ENCODE measurements around the gene PIP.
"Not testable (repeated sequence)": the region's sequence is repeated elsewhere in the genome, so short reads cannot be mapped to it uniquely, and the experiment has no call there.

The PIP gene

DNA sequence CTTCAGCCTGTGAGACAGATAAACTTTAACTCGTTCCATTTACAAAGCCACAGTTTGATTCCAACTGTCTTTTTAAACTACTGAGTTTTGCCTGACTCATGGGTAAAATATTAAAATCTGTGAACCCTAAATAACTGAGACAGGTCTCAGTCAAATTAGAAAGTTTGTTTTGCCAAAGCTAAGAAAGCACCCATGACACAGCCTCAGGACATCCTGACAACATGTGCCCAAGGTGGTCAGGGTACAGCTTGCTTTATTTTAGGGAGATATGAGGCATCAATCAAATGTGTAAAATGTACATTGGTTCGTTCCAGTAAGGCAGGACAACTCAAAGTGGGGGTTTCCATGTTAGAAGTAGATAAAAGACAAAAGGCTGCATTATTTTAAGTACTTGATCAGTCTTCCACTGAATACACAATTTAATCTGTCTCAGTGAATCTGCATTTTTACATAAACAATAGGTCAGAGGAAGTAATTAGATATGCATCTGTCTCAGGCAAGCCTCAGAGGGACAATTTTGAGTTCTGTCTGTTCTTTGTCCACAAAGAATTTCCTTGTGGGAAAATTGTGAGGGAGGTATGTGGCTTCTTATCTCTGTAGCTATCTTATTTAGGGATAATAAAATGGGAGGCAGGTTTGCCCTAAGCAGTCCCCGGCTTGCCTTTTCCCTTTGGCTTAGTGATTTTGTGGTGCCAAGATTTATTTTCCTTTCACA lies 11.0 kb upstream of the PIP start:
- DNase-seq (ENCODE audit: insufficient read length, low spot score) (no peak), FAIRE-seq (no peak)
- TF ChIP-seq, protein P1, sequence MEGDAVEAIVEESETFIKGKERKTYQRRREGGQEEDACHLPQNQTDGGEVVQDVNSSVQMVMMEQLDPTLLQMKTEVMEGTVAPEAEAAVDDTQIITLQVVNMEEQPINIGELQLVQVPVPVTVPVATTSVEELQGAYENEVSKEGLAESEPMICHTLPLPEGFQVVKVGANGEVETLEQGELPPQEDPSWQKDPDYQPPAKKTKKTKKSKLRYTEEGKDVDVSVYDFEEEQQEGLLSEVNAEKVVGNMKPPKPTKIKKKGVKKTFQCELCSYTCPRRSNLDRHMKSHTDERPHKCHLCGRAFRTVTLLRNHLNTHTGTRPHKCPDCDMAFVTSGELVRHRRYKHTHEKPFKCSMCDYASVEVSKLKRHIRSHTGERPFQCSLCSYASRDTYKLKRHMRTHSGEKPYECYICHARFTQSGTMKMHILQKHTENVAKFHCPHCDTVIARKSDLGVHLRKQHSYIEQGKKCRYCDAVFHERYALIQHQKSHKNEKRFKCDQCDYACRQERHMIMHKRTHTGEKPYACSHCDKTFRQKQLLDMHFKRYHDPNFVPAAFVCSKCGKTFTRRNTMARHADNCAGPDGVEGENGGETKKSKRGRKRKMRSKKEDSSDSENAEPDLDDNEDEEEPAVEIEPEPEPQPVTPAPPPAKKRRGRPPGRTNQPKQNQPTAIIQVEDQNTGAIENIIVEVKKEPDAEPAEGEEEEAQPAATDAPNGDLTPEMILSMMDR (IDR thresholded peaks at IDR 0.05; ENCODE audit: insufficient read depth, missing control alignments) = no peak

DNA sequence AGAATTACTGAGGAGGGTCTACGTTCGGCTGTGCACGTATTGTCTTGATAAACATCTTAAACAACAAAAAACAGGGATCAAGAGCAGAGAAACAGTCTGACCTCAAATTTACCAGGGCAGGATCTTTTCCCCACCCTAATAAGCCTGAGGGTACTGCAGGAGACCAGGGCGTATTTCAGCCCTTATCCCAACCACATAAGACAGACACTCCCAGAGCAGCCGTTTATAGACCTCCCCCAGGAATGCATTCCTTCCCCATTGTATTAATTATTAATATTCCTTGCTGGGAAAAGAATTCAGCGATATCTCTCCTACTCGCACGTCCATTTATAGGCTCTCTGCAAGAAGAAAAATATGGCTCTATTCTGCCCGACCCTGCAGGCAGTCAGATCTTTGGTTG lies 8.6 kb upstream of the PIP start:
- not testable (repeated sequence) for FAIRE-seq; DNase-seq (ENCODE audit: insufficient read length, low spot score)

DNA sequence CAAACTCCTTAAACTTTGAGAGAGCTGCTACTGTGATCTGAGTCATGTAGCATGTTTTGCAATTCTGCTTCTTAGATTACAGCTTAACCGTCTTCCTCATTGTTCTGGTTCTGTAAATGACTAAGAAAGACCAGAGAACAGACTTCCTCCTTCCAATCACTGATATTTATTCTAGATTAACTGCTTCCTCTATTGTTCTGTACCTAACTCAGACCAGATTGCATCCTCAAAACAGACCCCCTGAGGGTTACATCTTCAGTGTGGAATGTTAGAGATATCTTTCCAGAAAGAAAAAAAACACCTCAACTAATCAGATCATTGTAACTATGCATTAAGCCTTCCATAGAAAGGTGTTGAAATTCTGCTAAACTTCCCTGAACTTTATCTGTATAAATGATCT lies 5.7 kb upstream of the PIP start:
- FAIRE-seq (no peak), DNase-seq (ENCODE audit: insufficient read length, low spot score) (no peak)
- TF ChIP-seq, protein P1 (IDR thresholded peaks at IDR 0.05; ENCODE audit: insufficient read depth, missing control alignments) = no peak

DNA sequence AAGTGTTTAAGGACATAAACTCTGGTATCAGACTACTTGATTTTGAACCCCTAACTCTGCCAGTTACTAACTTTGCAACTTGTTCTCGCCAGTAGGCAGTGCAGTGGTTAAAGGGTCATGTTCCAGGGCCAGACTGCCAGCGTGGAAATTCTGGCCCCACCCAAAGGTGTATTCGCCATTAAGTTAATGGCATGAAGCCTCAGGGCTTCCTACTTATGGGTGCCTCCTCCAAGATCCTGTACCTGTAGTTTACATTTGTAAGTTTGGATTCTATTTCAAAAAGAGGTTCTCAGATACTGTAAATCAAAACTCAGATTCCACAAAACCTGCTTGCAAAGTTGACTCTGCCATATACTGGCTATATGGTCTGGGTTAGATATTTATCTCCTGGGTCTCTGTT lies 2.8 kb upstream of the PIP start:
- TF ChIP-seq, protein P1 (IDR thresholded peaks at IDR 0.05; ENCODE audit: insufficient read depth, missing control alignments) = no peak
- FAIRE-seq (no peak), DNase-seq (ENCODE audit: insufficient read length, low spot score) (no peak)

DNA sequence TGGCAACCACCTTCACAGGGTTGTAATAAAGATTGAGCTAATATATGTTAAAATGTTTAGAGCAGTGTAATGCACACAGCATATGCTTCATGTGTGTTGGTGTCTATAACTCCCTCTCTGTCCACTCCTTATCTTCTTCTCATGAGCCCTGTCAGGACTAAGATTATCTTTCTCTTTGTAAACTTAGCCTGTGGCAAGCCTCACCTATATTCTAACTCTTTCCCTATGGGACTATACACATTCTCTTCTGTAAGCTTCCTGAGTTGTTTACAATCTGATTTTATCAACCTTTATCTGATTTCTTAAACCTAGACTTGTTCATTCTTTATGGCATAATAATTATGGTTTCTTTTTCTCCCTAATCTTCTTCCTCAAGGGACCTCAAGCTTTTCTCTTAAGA lies 2.4 kb upstream of the PIP start:
- TF ChIP-seq, protein P1 (IDR thresholded peaks at IDR 0.05; ENCODE audit: insufficient read depth, missing control alignments) = no peak
- no peak for DNase-seq (ENCODE audit: insufficient read length, low spot score)
- FAIRE-seq = no peak

DNA sequence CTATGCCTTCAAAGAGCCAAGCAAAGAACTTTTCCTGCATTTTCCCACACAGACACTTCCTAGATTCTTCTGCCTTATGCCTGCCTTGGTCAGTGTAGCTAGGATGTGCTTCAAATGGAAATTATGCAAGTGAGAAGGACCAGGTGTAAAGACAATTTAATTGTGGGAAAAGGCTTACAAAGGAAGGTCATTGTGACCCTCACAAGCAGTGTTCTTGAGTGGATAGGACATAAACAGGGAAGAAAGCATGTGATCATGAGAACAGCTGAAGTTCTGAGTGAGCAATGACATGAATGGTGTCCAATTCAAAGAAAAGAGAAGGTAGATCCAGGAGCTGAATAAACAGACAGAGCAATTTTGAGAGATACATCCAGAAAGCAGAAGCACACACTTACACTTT lies 1.3 kb upstream of the PIP start:
- TF ChIP-seq, protein P1 (IDR thresholded peaks at IDR 0.05; ENCODE audit: insufficient read depth, missing control alignments) = no peak
- DNase-seq (ENCODE audit: insufficient read length, low spot score) (no peak), FAIRE-seq (no peak)

DNA sequence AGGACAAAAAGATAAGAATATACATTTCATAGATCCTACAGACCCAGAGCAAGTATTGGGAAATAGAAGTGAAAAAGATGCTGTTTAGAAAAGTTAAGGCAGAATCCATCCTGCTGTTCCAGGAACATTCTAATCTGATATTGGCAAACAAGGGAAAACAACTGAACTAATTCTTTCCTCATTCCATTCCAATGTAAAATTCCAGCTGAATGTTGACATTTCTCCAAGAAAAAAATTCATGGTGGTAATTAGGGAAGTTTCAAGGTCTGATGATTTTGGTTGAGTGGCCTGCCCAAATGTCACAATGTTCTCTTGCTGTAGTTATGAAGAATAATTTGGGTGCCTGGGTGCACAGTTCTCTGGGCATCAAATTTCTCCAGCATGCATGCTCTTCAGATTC lies 15.2 kb downstream of the PIP start:
- DNase-seq (ENCODE audit: insufficient read length, low spot score) (no peak), FAIRE-seq (no peak)
- TF ChIP-seq, protein P1 (IDR thresholded peaks at IDR 0.05; ENCODE audit: insufficient read depth, missing control alignments) = no peak

DNA sequence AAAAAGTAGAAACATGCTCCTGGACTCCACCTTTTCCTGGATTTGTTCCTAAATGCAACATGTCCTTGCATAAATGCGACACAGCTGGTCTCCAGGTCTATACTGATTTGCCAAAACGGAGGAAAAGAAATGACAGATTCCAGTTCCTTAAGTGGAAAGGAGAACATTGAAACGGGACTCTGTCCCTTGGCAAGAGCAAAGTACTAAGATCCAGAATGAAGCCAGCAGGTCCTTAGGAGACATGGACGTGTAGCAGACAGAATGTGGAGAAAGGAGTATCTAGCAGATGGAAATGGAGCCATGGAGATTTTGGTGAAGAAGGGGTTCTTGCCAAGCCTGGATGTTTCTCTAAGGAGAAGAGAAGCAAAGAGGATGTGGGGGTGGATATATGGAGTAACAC lies 16.2 kb downstream of the PIP start:
- FAIRE-seq = no peak
- DNase-seq (ENCODE audit: insufficient read length, low spot score) = no peak
- TF ChIP-seq, protein P1 (IDR thresholded peaks at IDR 0.05; ENCODE audit: insufficient read depth, missing control alignments) = no peak

Measured in D721Med (cell line).